OCI-LY7 (cell line): Measurements from ENCODE around the gene ADAT2. TPM values are rescaled to one million over a fixed set of nuclear protein-coding genes. Genes with fewer than 3 reads are reported as not detected.

ENCODE experiments used
- BruUV-seq: library from RNA; stranded (reverse); fragments of 400-500 nt; replicated peaks from 2 replicates; lab custom pipeline; 2021; lab: Mats Ljungman, UMichigan
- CTCF ChIA-PET: fragments of 300-600 bp; sonication (Branson Sonifier 250); formaldehyde crosslinking; loops from one replicate; lab custom pipeline; 2022; ENCODE audit warnings: antibody characterized with exemption; ENCODE audit not compliant: unreplicated experiment; lab: Charles Lee
- POLR2A ChIA-PET: fragments of 300-600 bp; sonication (Branson Sonifier 250); formaldehyde crosslinking; loops from one replicate; lab custom pipeline; 2022; ENCODE audit warnings: antibody characterized with exemption; lab: Charles Lee
- DNase-seq: peaks from one replicate; pipeline ENCODE4 v3.0.0-alpha.2; 2015; ENCODE audit warnings: low spot score
- H2AFZ ChIP-seq: fragments of 200-600 bp; sonication (generic), shearing (Covaris generic); 2 replicates; pipeline ENCODE4 v1.6.1; 2014; ENCODE audit warnings: mild to moderate bottlenecking, antibody characterized with exemption, low read length, moderate library complexity
- H3K27ac ChIP-seq: fragments of 200-600 bp; sonication (generic); 2 replicates; pipeline ENCODE4 v1.5.1; 2014; ENCODE audit warnings: mixed run types, low read depth, mild to moderate bottlenecking, moderate library complexity, low read length, inconsistent platforms; ENCODE audit not compliant: poor library complexity, severe bottlenecking
- H3K36me3 ChIP-seq: fragments of 200-600 bp; sonication (generic); 2 replicates; pipeline ENCODE4 v1.6.1; 2014; ENCODE audit warnings: mild to moderate bottlenecking, antibody characterized with exemption, low read length, moderate library complexity, mixed read lengths; ENCODE audit not compliant: insufficient read depth
- H3K4me1 ChIP-seq: fragments of 200-600 bp; sonication (generic); 2 replicates; pipeline ENCODE4 v1.5.1; 2014; ENCODE audit warnings: mild to moderate bottlenecking, low read length; ENCODE audit not compliant: insufficient read depth, poor library complexity, severe bottlenecking
- H3K4me2 ChIP-seq: fragments of 200-600 bp; sonication (generic); 2 replicates; pipeline ENCODE4 v1.6.1; 2014; ENCODE audit warnings: mild to moderate bottlenecking, low read length
- H3K4me3 ChIP-seq: fragments of 200-600 bp; sonication (generic); 2 replicates; pipeline ENCODE4 v1.5.1; 2014; ENCODE audit warnings: mild to moderate bottlenecking, low read depth, low read length; ENCODE audit not compliant: poor library complexity, severe bottlenecking
- H3K79me2 ChIP-seq: fragments of 200-600 bp; sonication (generic); 2 replicates; pipeline ENCODE4 v1.6.1; 2016; ENCODE audit warnings: low read depth, mild to moderate bottlenecking, low read length, moderate library complexity, mixed read lengths; ENCODE audit not compliant: insufficient read depth
- H3K9me2 ChIP-seq: fragments of 200-600 bp; sonication (generic); 2 replicates; pipeline ENCODE4 v1.6.1; 2016; ENCODE audit warnings: mild to moderate bottlenecking, low read length, mixed read lengths; ENCODE audit not compliant: insufficient read depth
- H3K9me3 ChIP-seq: fragments of 200-600 bp; sonication (generic); 2 replicates; pipeline ENCODE4 v1.6.1; 2014; ENCODE audit warnings: mild to moderate bottlenecking, mixed run types, low read length, mixed read lengths
- H4K20me1 ChIP-seq: fragments of 200-600 bp; sonication (generic); 2 replicates; pipeline ENCODE4 v1.6.1; 2014; ENCODE audit warnings: mild to moderate bottlenecking, antibody characterized with exemption, low read length, moderate library complexity, mixed read lengths; ENCODE audit not compliant: insufficient read depth
- EZH2phosphoT487 ChIP-seq: fragments of 200-600 bp; sonication (generic); IDR thresholded peaks from 2 replicates; pipeline ENCODE4 v1.6.1; 2018; ENCODE audit warnings: low read depth, borderline replicate concordance, mild to moderate bottlenecking, mixed run types, antibody characterized with exemption, low read length, moderate library complexity, mixed read lengths
- intact Hi-C: fragments of 100-400 bp; cut with micrococcal nuclease; formaldehyde crosslinking; loops from one replicate; pipeline ENCODE4 v1.10.0; 2022; ENCODE audit not compliant: unreplicated experiment
- total RNA-seq, 2 experiments: library from RNA; depleted of rRNA in 1 of 2; stranded (reverse); fragments of >200 nt in 1 of 2; shearing (Covaris generic) in 1 of 2; gene quantifications; 2 replicates each; pipeline ENCODE4 v1.2.3, GENCODE V29; 2014 to 2022
- TF ChIP-seq, protein P1 (sequence below): fragments of 200-600 bp; sonication (generic); conservative IDR thresholded peaks from 2 replicates; pipeline ENCODE4 v1.5.1; 2014; ENCODE audit warnings: mild to moderate bottlenecking, antibody characterized with exemption, low read length, moderate library complexity, mixed read lengths

ADAT2 gene
- total RNA-seq, 2 experiments from 2014 or later: 21.7 to 23.0 TPM

DNA sequence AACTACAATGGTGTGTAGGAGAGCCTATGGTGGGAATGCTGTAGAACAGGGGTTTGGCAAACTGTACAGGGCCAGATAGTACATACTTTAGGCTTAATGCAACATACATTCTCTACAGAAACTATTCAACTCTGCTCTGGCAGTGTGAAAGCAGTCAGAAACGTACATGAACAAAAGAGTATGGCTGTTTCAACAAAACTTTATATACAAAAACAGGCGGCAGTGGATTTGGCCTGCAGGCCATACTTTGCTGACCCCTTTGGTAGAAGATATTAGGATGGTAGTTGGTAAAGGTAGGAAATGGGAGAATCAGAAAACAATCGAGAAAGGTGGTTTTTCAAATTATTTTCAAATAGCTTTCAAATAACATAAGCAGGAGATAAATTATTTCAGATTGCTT is 36.3 kb upstream of the ADAT2 start:
- no peak for DNase-seq
- ChIA-PET CTCF (no interaction called here), POLR2A (interaction anchor here (1.1 kb wide), 1 partner anchor 10 kb away, joined by 4 read pairs; no protein-coding TSS in a partner anchor)
- no TSS peak for BruUV-seq
- H2AFZ ChIP-seq: no peak overlapping the region
- H3K4me1 ChIP-seq: no peaks in the 10 kb centered on the region
- TF ChIP-seq EZH2phosphoT487: no peak
- no peak overlapping the region for H3K4me2 ChIP-seq
- H4K20me1 ChIP-seq: no peaks in the 10 kb centered on the region
- H3K4me3 ChIP-seq: no peak overlapping the region
- H3K9me2 ChIP-seq: no peaks in the 10 kb centered on the region
- H3K27ac ChIP-seq: no peak overlapping the region
- H3K36me3 ChIP-seq: no peaks in the 10 kb centered on the region
- no peaks in the 10 kb centered on the region for H3K9me3 ChIP-seq
- intact Hi-C loops: no loop called here
- no peaks in the 10 kb centered on the region for H3K79me2 ChIP-seq

DNA sequence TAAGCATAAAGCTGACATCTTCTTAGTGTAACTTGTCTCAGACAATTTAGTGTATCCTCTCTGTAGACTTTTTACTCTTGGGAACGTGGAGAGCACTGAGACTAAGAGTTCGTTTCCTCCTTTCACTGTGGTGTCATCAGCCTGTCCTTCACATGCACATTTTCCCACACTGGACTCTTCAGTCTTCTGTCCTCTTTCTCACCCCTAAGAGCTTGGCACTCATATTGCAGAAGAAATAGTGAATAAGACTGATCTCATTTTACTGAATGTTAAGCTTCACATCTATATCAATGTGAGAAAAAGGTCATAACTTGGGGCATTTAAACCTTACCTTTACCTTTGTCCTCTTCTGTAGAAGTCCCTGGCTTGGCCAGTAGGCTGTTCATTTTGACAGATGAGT is 35.5 kb upstream of the ADAT2 start:
- intact Hi-C loops: no loop called here
- H3K27ac ChIP-seq: no peak overlapping the region
- H3K4me2 ChIP-seq: no peak overlapping the region
- H2AFZ ChIP-seq: no peak overlapping the region
- no peaks in the 10 kb centered on the region for H3K79me2 ChIP-seq
- no peak overlapping the region for H3K4me3 ChIP-seq
- CTCF ChIA-PET: no interaction called here
- no peak for DNase-seq
- POLR2A ChIA-PET: interaction anchor here (0.6 kb wide), 1 partner anchor 98 kb away, joined by 5 read pairs; no protein-coding TSS in a partner anchor
- no peaks in the 10 kb centered on the region for H3K9me3 ChIP-seq
- BruUV-seq: no TSS peak
- no peaks in the 10 kb centered on the region for H3K36me3 ChIP-seq
- no peaks in the 10 kb centered on the region for H4K20me1 ChIP-seq
- no peaks in the 10 kb centered on the region for H3K4me1 ChIP-seq
- no peaks in the 10 kb centered on the region for H3K9me2 ChIP-seq
- TF ChIP-seq, protein P1, sequence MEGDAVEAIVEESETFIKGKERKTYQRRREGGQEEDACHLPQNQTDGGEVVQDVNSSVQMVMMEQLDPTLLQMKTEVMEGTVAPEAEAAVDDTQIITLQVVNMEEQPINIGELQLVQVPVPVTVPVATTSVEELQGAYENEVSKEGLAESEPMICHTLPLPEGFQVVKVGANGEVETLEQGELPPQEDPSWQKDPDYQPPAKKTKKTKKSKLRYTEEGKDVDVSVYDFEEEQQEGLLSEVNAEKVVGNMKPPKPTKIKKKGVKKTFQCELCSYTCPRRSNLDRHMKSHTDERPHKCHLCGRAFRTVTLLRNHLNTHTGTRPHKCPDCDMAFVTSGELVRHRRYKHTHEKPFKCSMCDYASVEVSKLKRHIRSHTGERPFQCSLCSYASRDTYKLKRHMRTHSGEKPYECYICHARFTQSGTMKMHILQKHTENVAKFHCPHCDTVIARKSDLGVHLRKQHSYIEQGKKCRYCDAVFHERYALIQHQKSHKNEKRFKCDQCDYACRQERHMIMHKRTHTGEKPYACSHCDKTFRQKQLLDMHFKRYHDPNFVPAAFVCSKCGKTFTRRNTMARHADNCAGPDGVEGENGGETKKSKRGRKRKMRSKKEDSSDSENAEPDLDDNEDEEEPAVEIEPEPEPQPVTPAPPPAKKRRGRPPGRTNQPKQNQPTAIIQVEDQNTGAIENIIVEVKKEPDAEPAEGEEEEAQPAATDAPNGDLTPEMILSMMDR: no peak
- TF ChIP-seq EZH2phosphoT487: no peak

DNA sequence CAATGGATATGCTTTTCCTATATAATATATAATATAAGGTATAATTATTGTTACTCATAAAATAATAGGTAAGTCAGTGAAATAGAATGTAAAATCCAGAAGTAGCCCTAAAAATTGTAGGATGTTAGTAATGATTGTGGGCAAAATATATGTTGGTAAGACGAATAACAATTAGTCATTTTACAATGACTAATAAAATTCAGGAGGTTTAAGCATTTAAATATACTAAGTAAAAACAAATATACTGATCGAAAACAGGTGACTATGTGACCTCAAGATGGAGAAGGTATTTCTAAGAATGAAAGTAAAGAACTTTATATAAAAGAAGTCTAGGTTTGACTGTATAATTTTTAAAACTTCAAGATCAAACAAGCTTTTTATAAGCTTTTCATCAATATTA is 32.1 kb upstream of the ADAT2 start:
- Histone ChIP-seq H2AFZ (no peak overlapping the region), H3K9me2 (peaks cover 6% of the 10 kb centered on the region; the same call in 1 of the 2 replicates), H3K4me2 (no peak overlapping the region), H4K20me1 (no peaks in the 10 kb centered on the region), H3K4me1 (no peaks in the 10 kb centered on the region), H3K9me3 (no peaks in the 10 kb centered on the region), H3K79me2 (no peaks in the 10 kb centered on the region), H3K27ac (no peak overlapping the region), H3K4me3 (no peak overlapping the region), H3K36me3 (peaks cover 26% of the 10 kb centered on the region; the same call in 1 of the 2 replicates)
- intact Hi-C loops: no loop called here
- no TSS peak for BruUV-seq
- POLR2A ChIA-PET: interaction anchor here (0.9 to 1.3 kb wide), 4 partner anchors 10 to 45 kb away, joined by 3 to 5 read pairs (median 4); no protein-coding TSS in a partner anchor
- DNase-seq: no peak
- no peak for TF ChIP-seq EZH2phosphoT487
- CTCF ChIA-PET: no interaction called here
